ENCODE results near the gene LAD1. TPM values are rescaled to one million over a fixed set of nuclear protein-coding genes. Genes with fewer than 3 reads are reported as not detected.

Gene LAD1
- total and polyA plus RNA-seq, 2 donors (not counting 1 experiment from before 2014, with no cell fraction given): 0.10 TPM; not detected in 1

DNA sequence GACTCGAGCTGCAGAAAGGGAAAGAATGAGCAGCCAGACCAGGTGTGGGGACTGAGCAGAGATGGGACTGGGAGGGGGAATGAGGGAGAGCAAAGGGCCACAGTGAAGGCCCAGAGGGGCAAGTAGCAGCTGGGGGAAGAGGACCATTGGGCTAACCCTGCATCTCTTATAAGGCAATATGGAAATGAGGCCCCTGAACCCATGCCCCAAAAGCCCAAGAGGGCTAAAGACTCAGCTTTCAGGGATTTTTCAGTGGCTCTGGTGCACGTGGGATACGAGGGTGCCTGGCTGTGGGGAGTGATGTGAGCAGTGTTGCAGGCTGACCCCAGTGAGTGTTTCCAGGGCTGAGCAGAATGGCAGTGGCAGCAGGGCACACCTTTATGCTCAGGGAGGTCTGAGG lies 22.9 kb upstream of the LAD1 start:
- H3K4me2 ChIP-seq (replicated peaks; ENCODE audit: low read depth, low read length, poor library complexity, severe bottlenecking): no peak overlapping the region
- Mint-ChIP-seq H3K4me1 (no peaks in the 10 kb centered on the region), H3K27ac (no peak overlapping the region), H3K4me3 (no peak overlapping the region), H3K9me3 (ENCODE audit: insufficient read depth) (no peaks in the 10 kb centered on the region), H3K27me3 (peaks cover 14% of the 10 kb centered on the region)
- no peaks in the 10 kb centered on the region for H3K27me3 ChIP-seq (replicated peaks in 1 of 4; ENCODE audit: control extremely low read depth in 1 of 4, control insufficient read depth in 3 of 4, insufficient read depth in 4 of 4, low read length in 3 of 4)
- DNase-seq: no peak
- H3K36me3 ChIP-seq (replicated peaks in 1 of 2; ENCODE audit: control extremely low read depth in 1 of 2, control insufficient read depth in 1 of 2, extremely low read depth in 1 of 2, insufficient read depth in 2 of 2, low read length in 1 of 2): no peaks in the 10 kb centered on the region
- no peaks in the 10 kb centered on the region for H3K79me2 ChIP-seq (ENCODE audit: control insufficient read depth, insufficient read depth, low read length)
- no peak overlapping the region for H2AFZ ChIP-seq (ENCODE audit: insufficient read depth, low read depth, low read length, poor library complexity, severe bottlenecking)
- intact Hi-C loops (cut with micrococcal nuclease): no loop called here
- no peaks in the 10 kb centered on the region for H3K4me1 ChIP-seq (ENCODE audit: control insufficient read depth in 2 of 2, insufficient read depth in 2 of 2, low read length in 2 of 2)
- no peak overlapping the region for H3K27ac ChIP-seq (ENCODE audit: low read length in 2 of 2)
- CTCF ChIA-PET: no interaction called here
- no peaks in the 10 kb centered on the region for H4K20me1 ChIP-seq (ENCODE audit: control insufficient read depth, insufficient read depth, low read length, poor library complexity, severe bottlenecking)
- no peaks in the 10 kb centered on the region for H3K9me3 ChIP-seq (ENCODE audit: control extremely low read depth in 1 of 3, control insufficient read depth in 2 of 3, insufficient read depth in 1 of 3, low read length in 2 of 3)
- H3K9ac ChIP-seq (ENCODE audit: low read length): no peak overlapping the region
- ATAC-seq (ENCODE audit: low read depth): no peak
- no peak for TF ChIP-seq EZH2 (IDR thresholded peaks at IDR 0.05; ENCODE audit: borderline replicate concordance, insufficient read depth, low read depth, low read length, poor library complexity, severe bottlenecking)
- TF ChIP-seq, protein P1, sequence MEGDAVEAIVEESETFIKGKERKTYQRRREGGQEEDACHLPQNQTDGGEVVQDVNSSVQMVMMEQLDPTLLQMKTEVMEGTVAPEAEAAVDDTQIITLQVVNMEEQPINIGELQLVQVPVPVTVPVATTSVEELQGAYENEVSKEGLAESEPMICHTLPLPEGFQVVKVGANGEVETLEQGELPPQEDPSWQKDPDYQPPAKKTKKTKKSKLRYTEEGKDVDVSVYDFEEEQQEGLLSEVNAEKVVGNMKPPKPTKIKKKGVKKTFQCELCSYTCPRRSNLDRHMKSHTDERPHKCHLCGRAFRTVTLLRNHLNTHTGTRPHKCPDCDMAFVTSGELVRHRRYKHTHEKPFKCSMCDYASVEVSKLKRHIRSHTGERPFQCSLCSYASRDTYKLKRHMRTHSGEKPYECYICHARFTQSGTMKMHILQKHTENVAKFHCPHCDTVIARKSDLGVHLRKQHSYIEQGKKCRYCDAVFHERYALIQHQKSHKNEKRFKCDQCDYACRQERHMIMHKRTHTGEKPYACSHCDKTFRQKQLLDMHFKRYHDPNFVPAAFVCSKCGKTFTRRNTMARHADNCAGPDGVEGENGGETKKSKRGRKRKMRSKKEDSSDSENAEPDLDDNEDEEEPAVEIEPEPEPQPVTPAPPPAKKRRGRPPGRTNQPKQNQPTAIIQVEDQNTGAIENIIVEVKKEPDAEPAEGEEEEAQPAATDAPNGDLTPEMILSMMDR (IDR thresholded peaks at IDR 0.05): no peak
- POLR2A ChIA-PET: no interaction called here
- H3K4me3 ChIP-seq (ENCODE audit: control extremely low read depth in 1 of 5, extremely low read depth in 1 of 5, insufficient read depth in 1 of 5, low read depth in 2 of 5, low read length in 4 of 5): no peak overlapping the region
- WGBS (ENCODE audit: insufficient coverage): 68% methylated on average over 3 of the region's 3 CpGs

GRCh38 chr1:201421041-201421440 lies 21.9 kb upstream of the LAD1 start:
- peaks cover 21% of the 10 kb centered on the region for H3K27me3 Mint-ChIP-seq
- H3K9me3 ChIP-seq (ENCODE audit: control extremely low read depth in 1 of 3, control insufficient read depth in 2 of 3, insufficient read depth in 1 of 3, low read length in 2 of 3): no peaks in the 10 kb centered on the region
- H2AFZ ChIP-seq (ENCODE audit: insufficient read depth, low read depth, low read length, poor library complexity, severe bottlenecking): no peak overlapping the region
- CTCF ChIA-PET: no interaction called here
- H4K20me1 ChIP-seq (ENCODE audit: control insufficient read depth, insufficient read depth, low read length, poor library complexity, severe bottlenecking): no peaks in the 10 kb centered on the region
- H3K4me1 Mint-ChIP-seq: no peaks in the 10 kb centered on the region
- no peaks in the 10 kb centered on the region for H3K27me3 ChIP-seq (replicated peaks in 1 of 4; ENCODE audit: control extremely low read depth in 1 of 4, control insufficient read depth in 3 of 4, insufficient read depth in 4 of 4, low read length in 3 of 4)
- POLR2A ChIA-PET: no interaction called here
- DNase-seq: no peak
- TF ChIP-seq, protein P1 (IDR thresholded peaks at IDR 0.05): no peak
- TF ChIP-seq EZH2 (IDR thresholded peaks at IDR 0.05; ENCODE audit: borderline replicate concordance, insufficient read depth, low read depth, low read length, poor library complexity, severe bottlenecking): no peak
- no peaks in the 10 kb centered on the region for H3K36me3 ChIP-seq (replicated peaks in 1 of 2; ENCODE audit: control extremely low read depth in 1 of 2, control insufficient read depth in 1 of 2, extremely low read depth in 1 of 2, insufficient read depth in 2 of 2, low read length in 1 of 2)
- no peak for ATAC-seq (ENCODE audit: low read depth)
- no peak overlapping the region for H3K27ac Mint-ChIP-seq
- WGBS (ENCODE audit: insufficient coverage): 92% methylated on average over 7 of the region's 8 CpGs
- no peaks in the 10 kb centered on the region for H3K9me3 Mint-ChIP-seq (ENCODE audit: insufficient read depth)
- no peak overlapping the region for H3K9ac ChIP-seq (ENCODE audit: low read length)
- no peaks in the 10 kb centered on the region for H3K79me2 ChIP-seq (ENCODE audit: control insufficient read depth, insufficient read depth, low read length)
- no peak overlapping the region for H3K27ac ChIP-seq (ENCODE audit: low read length in 2 of 2)
- H3K4me3 Mint-ChIP-seq: no peak overlapping the region
- no peaks in the 10 kb centered on the region for H3K4me1 ChIP-seq (ENCODE audit: control insufficient read depth in 2 of 2, insufficient read depth in 2 of 2, low read length in 2 of 2)
- no peak overlapping the region for H3K4me3 ChIP-seq (ENCODE audit: control extremely low read depth in 1 of 5, extremely low read depth in 1 of 5, insufficient read depth in 1 of 5, low read depth in 2 of 5, low read length in 4 of 5)
- no peak overlapping the region for H3K4me2 ChIP-seq (replicated peaks; ENCODE audit: low read depth, low read length, poor library complexity, severe bottlenecking)
- intact Hi-C loops (cut with micrococcal nuclease): no loop called here

All from B cell (primary cell).